A204.1 (cell line): ENCODE results near the gene CAMTA1.
"Not testable (repeated sequence)": the region's sequence is repeated elsewhere in the genome, so short reads cannot be mapped to it uniquely, and the experiment has no call there.

ENCODE experiments used
- FAIRE-seq: peaks from 2 replicates; lab custom pipeline; 2012; peaks lifted over from hg19 to GRCh38; lab: Jason Lieb, UNC

The CAMTA1 gene

GRCh38 chr1:7594002-7594713 is 808.9 kb downstream of the CAMTA1 start:
- FAIRE-seq: no peak

DNA sequence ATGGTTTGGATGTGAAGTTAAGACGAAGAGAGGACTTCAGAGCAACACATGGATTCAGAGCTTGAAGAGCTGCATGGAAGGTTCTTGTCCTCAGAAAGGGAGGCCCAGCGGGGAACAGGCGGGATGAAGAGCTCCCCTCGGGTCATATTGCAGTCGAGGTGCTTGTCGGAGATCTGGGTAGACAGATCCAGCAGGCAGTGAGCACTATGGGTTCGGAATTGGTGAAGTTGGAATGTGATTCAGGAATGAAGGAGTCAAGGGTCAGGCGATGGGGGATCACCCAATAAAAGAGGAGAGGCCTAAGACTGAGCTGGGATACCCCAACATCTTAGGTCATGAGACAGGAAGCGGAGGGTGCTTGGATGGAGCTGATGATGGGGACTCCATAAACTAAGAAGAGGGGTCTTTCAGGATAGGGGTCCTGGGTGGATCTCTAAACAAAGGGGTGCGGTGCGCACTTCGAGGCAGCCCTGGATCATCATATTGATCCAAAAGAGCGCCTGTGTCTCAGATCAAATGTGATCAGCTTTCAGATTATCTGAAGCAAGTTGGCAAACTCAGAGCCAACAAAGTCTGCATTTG is 809.6 kb downstream of the CAMTA1 start:
- no peak for FAIRE-seq

GRCh38 chr1:7595336-7595735 is 810.1 kb downstream of the CAMTA1 start:
- no peak for FAIRE-seq

GRCh38 chr1:7596126-7596965 is 811.1 kb downstream of the CAMTA1 start:
- FAIRE-seq: no peak

- FAIRE-seq: not testable (repeated sequence)
Measured at GRCh38 chr1:7598058-7598457, 812.8 kb downstream of the CAMTA1 start.

- FAIRE-seq: not testable (repeated sequence)
Measured at GRCh38 chr1:7604906-7605305, 819.7 kb downstream of the CAMTA1 start.

- FAIRE-seq: no peak
Measured at GRCh38 chr1:7606096-7606495, 820.8 kb downstream of the CAMTA1 start.

GRCh38 chr1:7607097-7607496 is 821.8 kb downstream of the CAMTA1 start:
- FAIRE-seq: no peak

DNA sequence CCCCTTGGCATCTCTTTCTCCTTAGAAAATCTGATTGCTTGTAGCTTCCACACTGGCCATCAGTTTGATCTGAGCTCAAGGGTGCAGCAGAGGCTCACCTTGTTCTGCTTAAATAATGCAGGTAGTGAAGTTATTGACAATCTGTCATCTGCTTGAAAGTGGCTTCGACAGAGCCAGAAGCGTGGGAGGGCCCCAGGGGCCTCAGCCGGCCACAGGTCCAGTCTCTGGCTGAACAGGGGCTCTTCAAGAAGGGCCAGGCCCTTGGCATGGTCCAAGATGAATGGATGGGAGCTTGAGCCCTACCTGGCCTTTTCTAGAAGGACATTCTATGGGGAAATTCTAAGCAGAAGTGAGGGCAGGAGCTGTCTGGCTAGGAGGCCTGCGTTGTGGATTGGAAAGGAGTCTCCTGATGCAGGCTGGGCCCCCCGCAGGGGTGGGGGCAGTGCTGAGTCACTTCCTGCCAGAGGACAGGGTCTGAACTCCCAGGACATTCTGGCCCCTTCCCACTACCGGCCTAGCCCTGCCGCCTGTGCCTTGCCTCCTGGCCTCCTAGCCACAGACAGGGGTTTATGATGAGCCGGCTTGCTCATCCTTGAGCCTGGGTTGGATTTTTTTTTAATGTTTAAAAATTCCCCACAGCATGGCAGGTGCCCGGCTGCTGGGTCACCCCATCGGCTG is 823.5 kb downstream of the CAMTA1 start:
- FAIRE-seq: no peak

- FAIRE-seq: no peak
Measured at GRCh38 chr1:7609311-7609994, 824.2 kb downstream of the CAMTA1 start.

DNA sequence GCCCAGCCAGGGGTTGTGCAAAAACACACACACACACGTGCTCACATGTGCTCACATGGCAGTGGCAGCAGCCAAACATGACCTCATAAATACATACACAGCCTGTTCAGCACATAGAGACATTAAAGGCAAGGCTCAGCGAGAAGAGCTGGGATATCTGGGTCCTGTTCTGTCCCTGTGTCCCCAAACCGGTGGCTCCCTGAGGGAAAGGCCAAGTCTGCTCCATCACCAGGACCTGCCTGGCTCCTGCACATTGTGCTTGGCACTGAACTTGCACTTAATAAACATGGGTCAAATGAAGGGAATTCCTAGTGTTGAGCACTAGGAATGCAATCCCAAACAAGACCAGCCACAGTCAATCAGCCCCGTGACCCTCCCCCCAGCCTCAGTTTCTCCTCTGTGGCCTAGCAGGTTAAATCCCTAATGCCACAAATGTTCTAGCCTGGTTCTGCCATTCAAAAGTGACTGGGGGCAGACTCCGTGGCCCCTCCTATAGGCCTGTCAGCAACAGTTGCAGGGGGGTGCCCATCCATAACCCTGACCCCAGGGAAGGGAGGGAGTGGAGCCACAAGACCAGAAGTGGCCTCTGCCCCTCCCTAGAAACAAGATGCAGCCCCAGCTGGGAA is 825.0 kb downstream of the CAMTA1 start:
- FAIRE-seq: no peak

- FAIRE-seq: no peak
Measured at GRCh38 chr1:7610936-7611335, 825.7 kb downstream of the CAMTA1 start.

- no peak for FAIRE-seq
Measured at GRCh38 chr1:7611421-7612010, 826.3 kb downstream of the CAMTA1 start.

DNA sequence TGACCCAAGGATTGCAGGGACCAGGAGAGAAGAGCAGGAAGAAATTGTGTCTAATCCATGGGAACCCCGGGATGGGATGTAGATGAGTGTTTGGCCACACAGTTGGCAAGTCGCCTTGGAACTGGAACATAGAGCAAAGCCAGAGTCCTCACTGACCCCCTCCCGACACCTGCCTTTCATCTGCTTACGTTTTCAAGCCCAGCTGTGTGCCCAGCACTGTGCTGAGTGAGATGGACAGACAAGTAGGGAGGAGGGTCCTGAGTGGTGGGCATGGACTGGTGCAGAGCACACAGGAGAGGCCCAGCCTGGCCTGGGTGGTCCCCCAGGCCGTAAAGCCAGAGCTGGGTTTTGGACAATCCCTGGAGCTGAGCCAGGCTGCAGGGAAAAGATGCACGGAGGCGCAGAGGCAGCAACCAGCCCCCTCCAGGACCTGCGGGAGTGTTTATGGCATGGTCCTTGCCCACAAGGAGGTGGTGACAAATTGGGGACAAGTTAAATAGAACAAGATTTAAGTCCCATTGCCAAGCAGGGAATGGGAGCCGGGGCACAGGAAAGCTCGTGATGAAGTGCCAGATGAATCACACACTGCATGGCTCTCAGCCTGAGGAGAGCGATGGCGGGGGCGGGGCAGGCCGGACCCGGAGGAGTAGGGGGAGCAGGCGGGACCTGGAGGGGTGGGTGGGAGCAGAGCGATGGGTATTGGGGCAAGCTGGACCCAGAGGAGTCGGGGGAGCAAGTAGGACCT is 828.0 kb downstream of the CAMTA1 start:
- no peak for FAIRE-seq

- no peak for FAIRE-seq
Measured at GRCh38 chr1:7613851-7614205, 828.6 kb downstream of the CAMTA1 start.

DNA sequence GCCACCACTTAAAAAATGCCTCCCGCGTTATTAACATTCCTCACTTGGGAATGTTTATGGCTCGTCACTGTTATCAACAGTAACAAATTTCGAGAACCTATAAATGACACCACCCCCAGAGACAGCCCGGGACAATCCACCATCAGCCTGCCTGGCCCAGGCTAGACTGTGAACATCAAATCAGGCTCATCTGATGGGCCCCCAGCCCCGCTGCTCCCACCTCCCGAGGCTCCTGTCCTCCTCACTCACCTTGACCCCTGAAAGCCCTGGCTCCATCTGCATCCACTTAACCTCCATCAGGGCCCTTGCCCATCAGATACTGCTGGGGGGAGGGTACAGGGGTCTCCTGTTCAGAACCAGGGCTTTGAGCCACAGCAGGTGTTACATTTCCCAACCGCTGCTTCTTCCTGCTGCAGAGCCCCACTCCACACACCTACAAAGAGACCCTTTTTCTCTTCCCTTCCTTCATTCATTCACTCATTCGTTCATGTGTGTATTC is 829.4 kb downstream of the CAMTA1 start:
- no peak for FAIRE-seq

DNA sequence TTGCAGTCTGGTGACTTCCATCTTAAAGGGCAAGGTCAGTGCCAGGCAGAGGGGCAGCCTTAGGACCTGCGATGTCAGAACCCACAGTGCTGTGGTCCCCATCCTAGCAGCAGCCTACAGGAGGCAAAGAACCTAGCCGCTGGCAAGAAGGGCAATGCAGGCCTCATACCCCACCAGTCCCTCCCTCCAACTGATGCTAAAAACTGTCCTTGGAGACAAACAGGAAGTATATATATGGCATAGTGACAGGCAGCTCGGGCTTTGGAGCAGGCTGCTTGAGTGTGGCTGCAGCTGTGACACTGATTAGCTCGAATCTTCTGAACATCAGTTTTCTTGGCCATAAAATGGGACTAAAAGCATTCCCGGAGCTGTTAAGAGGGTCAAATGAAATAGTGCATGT is 829.9 kb downstream of the CAMTA1 start:
- FAIRE-seq: no peak

DNA sequence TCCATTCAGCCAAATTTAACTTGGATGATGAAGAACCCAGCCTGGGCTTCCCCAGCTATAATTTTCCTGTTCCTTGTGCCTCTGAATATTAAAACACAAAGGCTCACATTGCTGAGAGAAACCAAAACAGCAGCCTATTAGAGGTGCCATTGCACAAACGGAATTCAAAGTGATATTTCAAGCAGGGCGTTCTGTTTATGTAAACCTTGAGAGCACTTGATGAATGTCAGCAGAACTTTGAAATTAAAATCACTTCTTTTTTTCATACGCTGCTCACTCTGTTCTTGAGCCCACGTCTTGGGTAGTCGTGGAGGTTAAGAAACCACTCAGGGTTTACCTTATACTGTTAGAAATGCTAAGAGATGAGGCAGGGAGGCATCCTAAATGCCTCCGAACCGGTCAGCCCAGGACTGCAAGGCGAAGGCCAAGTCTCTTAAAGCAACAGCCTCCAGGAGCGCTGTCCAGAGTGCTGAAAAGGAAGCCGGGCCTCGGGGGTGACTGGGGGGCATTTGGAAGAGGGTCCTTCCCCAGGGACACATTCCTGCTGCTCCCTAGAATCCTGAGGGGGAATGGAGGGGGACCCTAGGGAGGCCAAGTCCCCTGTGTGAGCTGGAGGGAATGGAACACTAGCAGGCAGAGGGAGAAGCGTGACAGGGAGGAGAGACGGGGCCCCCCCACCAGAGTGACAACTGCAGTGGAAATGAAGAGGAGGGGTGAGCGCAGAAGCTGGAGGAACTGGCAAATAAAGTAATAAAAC is 831.0 kb downstream of the CAMTA1 start:
- FAIRE-seq: no peak

DNA sequence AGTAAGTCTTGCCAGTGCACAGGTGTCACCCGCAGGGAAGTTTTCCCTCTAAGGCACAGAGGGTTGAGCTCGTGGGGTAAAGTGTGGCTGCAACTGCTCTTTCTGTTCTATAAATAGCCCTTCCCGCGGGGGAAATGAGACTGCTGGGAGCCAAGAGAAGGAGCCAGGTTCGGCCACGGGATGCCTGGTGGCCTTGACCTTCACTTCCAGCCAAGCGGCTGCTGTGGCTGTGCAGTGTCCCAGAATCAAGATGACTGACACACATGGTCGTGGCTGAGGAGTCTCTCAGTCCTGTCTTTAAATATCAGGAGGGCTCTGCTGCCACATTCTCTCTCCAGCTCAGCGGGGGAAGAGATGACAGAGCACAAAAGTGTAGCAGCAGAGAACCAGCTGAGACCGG is 831.7 kb downstream of the CAMTA1 start:
- FAIRE-seq: no peak

- FAIRE-seq: no peak
Measured at GRCh38 chr1:7617826-7618225, 832.6 kb downstream of the CAMTA1 start.
